HFFc6 (cell line): Measurements from ENCODE around the gene MSL1. TPM values are rescaled to one million over a fixed set of nuclear protein-coding genes. Genes with fewer than 3 reads are reported as not detected.

Experiments used
- DNase-seq: peaks from one replicate; pipeline ENCODE4 v3.0.0-alpha.2; 2018
- H3K27ac Mint-ChIP-seq: 2 replicates; pipeline ENCODE4 v1.8.0; 2020; ENCODE audit warnings: mild to moderate bottlenecking, mixed read lengths
- H3K27me3 Mint-ChIP-seq: 2 replicates; pipeline ENCODE4 v1.8.0; 2021; ENCODE audit warnings: mild to moderate bottlenecking, moderate library complexity, mixed read lengths; ENCODE audit not compliant: insufficient read depth
- H3K36me3 Mint-ChIP-seq: 2 replicates; pipeline ENCODE4 v1.8.0; 2021; ENCODE audit warnings: low read depth, mixed read lengths
- H3K4me1 Mint-ChIP-seq: 2 replicates; pipeline ENCODE4 v1.8.0; 2020; ENCODE audit warnings: low read depth, mixed read lengths
- H3K4me3 Mint-ChIP-seq: 2 replicates; pipeline ENCODE4 v1.8.0; 2020; ENCODE audit warnings: mild to moderate bottlenecking, moderate library complexity, mixed read lengths
- H3K9me3 Mint-ChIP-seq: 2 replicates; pipeline ENCODE4 v1.8.0; 2020; ENCODE audit warnings: mild to moderate bottlenecking, mixed read lengths
- CTCF ChIP-seq: fragments of 200-600 bp; sonication (generic); IDR thresholded peaks from 2 replicates; pipeline ENCODE4 v1.5.0; 2021; ENCODE audit warnings: antibody characterized with exemption, mild to moderate bottlenecking
- total RNA-seq, 6 experiments: library from RNA; stranded (reverse); fragmentation: NEBNext Ultra II Directional; extraction: Animal tissue kit (Norgen Biotek cat#: 25700); gene quantifications; 2 replicates in 1 of 6; 3 replicates in 5 of 6; pipeline ENCODE4 v1.2.3, GENCODE V29; 2021

The MSL1 gene
- total RNA-seq, 6 experiments from 2014 or later = 61.2 to 67.8 (median 65.5) TPM

- no peak for TF ChIP-seq CTCF
- DNase-seq = no peak
- Mint-ChIP-seq H3K36me3 (peaks cover 18% of the 10 kb centered on the region; the same call in 1 of the 2 replicates), H3K27ac (0 out of 2 replicates have a peak overlapping the region, but pooled peaks have one; percentile 4), H3K27me3 (peaks cover 1% of the 10 kb centered on the region; the same call in 1 of the 2 replicates), H3K4me1 (peaks cover 21% of the 10 kb centered on the region), H3K9me3 (no peaks in the 10 kb centered on the region), H3K4me3 (no peak overlapping the region)
These were observed 32.5 kb upstream of the MSL1 start for GRCh38 chr17:40089077-40089895.

- no peaks in the 10 kb centered on the region for H3K9me3 Mint-ChIP-seq
- H3K4me3 Mint-ChIP-seq = no peak overlapping the region
- H3K4me1 Mint-ChIP-seq = peaks cover 21% of the 10 kb centered on the region
- H3K27me3 Mint-ChIP-seq = peaks cover 4% of the 10 kb centered on the region; the same call in 1 of the 2 replicates
- peaks cover 22% of the 10 kb centered on the region; the same call in 1 of the 2 replicates for H3K36me3 Mint-ChIP-seq
- H3K27ac Mint-ChIP-seq = no peak overlapping the region
- TF ChIP-seq CTCF = no peak
- no peak for DNase-seq
These were observed 31.3 kb upstream of the MSL1 start for GRCh38 chr17:40090237-40091119.

GRCh38 chr17:40091691-40092397 is 29.9 kb upstream of the MSL1 start:
- H3K27me3 Mint-ChIP-seq = peaks cover 5% of the 10 kb centered on the region
- DNase-seq = no peak
- no peaks in the 10 kb centered on the region for H3K9me3 Mint-ChIP-seq
- no peak for TF ChIP-seq CTCF
- no peak overlapping the region for H3K4me3 Mint-ChIP-seq
- H3K27ac Mint-ChIP-seq = no peak overlapping the region
- H3K36me3 Mint-ChIP-seq = peaks cover 32% of the 10 kb centered on the region
- H3K4me1 Mint-ChIP-seq = peaks cover 30% of the 10 kb centered on the region

- H3K27me3 Mint-ChIP-seq = peaks cover 8% of the 10 kb centered on the region
- TF ChIP-seq CTCF = no peak
- peaks cover 33% of the 10 kb centered on the region for H3K36me3 Mint-ChIP-seq
- peak overlapping the region; percentile 57; the same call in 1 of the 2 replicates for H3K27ac Mint-ChIP-seq
- DNase-seq = no peak
- H3K9me3 Mint-ChIP-seq = no peaks in the 10 kb centered on the region
- H3K4me1 Mint-ChIP-seq = peaks cover 37% of the 10 kb centered on the region
- H3K4me3 Mint-ChIP-seq = no peak overlapping the region
These were observed 29.2 kb upstream of the MSL1 start for GRCh38 chr17:40092581-40092980.

- Mint-ChIP-seq H3K9me3 (no peaks in the 10 kb centered on the region), H3K4me1 (peaks cover 42% of the 10 kb centered on the region), H3K27ac (peak overlapping the region; percentile 61), H3K4me3 (no peak overlapping the region), H3K36me3 (peaks cover 38% of the 10 kb centered on the region), H3K27me3 (peaks cover 8% of the 10 kb centered on the region)
- no peak for DNase-seq
- TF ChIP-seq CTCF = no peak
These were observed 28.7 kb upstream of the MSL1 start for GRCh38 chr17:40093005-40093579.
